Left ventricle myocardium superior (tissue), 1 donor: ENCODE results near the gene HNRNPM. TPM values are rescaled to one million over a fixed set of nuclear protein-coding genes. Genes with fewer than 3 reads are reported as not detected.
"Not testable (repeated sequence)": the region's sequence is repeated elsewhere in the genome, so short reads cannot be mapped to it uniquely, and the experiment has no call there.

Experiments
- ATAC-seq: fragments of 200-7000 bp; cut with Tn5 transposase; one replicate; pipeline ENCODE4 v1.9.1; 2020; ENCODE audit warnings: mild to moderate bottlenecking, moderate library complexity
- DNase-seq: peaks from one replicate; pipeline ENCODE4 v3.0.0-alpha.2; 2020
- intact Hi-C: fragments of 100-400 bp; cut with micrococcal nuclease; formaldehyde crosslinking; loops from one replicate; pipeline ENCODE4 v1.11.0; 2022
- total RNA-seq: library from RNA; stranded (reverse); fragmentation: NEBNext Ultra II Directional; extraction: Animal tissue kit (Norgen Biotek cat#: 25700); gene quantifications from one replicate; pipeline ENCODE4 v1.2.1, GENCODE V29; 2021
- donor health status: DM: no; HTN: yes; CAD: no; lungs with severe emphysema.

Gene HNRNPM
- total RNA-seq, 1 donor from 2014 or later = 129 TPM

DNA sequence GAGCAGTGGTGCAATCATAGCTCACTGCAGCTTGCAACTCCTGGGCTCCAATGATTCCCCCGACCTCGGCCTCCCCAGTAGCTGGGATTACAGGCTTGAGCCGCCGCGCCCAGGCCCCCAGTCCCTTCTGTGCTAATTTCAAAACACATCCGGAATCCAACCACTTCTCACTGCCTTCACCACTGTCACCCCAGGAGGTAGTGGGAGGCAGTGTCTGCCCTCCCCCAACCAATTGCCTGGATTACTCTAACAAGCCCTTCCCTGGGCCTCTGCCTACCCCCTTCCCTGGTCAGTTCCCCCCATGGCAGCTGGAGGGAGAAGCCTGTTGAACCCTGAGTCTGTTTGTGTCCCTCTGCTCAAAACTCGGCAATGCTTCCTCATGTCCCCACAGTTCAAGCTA lies 55.4 kb downstream of the HNRNPM start:
- intact Hi-C loops = no loop called here
- DNase-seq = no peak
- no peak for ATAC-seq

DNA sequence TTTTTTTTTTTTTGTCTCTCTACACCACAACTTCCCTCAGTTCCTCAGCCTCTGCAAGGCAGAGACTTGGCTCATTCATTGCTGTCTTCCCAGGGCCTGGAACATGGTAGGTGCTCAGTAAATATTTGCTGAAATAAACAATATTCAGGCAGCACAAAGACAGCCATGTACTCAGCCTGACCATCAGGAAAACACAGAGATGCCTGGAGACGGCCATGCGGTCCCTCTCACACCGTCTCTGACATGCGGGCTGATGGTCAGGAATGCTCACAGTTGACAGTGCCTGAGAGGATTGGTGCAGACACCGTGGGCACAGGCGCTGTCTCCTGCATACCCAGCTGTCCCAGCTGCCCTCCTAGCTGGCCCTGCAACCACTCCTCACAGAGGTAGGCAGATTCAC lies 56.7 kb downstream of the HNRNPM start:
- no peak for DNase-seq
- no peak for ATAC-seq
- intact Hi-C loops = no loop called here

DNA sequence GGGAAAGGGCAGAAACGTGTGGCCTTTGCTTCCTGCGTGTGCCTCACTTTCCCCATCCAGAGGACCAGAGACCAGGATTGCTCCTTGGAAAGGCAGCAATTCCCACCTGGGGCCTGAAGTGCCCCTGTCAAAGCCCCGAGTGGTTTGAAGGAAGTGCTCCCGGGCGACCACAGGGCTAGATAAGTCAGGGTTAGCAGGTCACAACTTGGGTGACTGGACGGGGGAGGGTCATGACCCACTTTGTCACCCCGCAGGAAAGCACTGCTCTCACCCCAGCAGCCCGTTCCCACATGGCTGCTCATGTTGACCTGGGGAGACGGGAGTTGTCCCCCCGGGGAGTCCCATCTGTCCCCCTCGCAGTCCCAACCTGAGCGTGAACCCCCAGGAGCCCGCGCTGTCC lies 57.2 kb downstream of the HNRNPM start:
- intact Hi-C loops = no loop called here
- no peak for ATAC-seq
- no peak for DNase-seq

DNA sequence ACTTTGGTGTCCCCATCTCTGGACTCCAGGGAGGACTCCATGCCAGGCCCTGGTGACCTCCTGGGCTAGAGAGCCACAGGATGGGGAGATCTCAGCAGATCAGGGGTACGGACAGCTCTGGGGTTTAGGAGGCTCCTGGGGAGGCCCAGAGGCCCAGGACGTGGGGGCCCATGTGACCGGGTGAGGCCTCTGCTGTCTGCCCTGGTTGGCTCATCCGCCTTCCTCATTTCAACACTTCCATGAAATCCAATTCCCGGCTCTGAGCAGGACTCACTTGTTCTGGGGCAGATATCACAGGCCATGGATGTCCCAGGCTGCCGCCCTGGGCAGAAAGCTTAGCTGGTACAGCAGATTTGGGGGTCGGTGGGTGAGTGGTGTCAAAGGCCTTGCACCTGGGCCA lies 58.7 kb downstream of the HNRNPM start:
- ATAC-seq (no peak), DNase-seq (no peak)
- intact Hi-C loops = no loop called here

DNA sequence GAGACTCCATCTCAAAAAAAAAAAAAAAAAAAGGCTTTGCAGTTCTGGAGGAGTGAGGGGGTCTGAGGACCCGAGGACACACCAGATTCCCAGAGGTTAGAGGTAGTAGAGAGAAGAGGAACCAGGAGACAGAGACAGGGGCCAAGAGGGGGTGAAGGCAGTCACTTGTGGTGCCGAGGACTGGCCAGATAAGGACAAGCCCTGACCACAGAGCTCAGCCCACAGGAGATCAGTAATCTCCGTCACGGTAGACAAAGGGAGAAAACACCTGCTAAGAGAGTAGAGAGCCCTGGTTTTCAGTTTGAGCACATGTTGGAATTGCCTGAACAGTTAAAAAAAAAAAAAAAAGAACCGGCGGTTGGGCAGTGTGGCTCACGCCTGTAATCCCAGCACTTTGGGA lies 59.4 kb downstream of the HNRNPM start:
- DNase-seq (no peak), ATAC-seq (no peak)
- intact Hi-C loops = no loop called here

DNA sequence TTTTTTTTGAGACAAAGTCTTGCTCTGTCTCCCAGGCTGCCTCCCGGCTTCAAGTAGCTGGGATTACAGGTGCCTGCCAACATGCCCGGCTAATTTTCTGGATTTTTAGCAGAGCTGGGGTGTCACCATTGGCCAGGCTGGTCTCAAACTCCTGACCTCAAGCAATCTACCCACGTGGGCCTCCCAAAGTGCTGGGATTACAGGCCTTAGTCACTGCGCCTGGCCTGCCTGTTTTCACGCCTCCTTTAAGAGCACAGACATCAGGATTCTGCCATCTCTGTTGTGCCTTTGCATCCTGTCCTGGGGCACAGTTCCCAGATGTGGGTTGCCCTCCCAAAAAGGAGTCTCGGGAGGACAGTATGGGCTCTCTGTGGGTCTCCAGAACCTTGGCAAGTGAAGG lies 60.1 kb downstream of the HNRNPM start:
- no peak for ATAC-seq
- intact Hi-C loops = no loop called here
- DNase-seq = no peak

DNA sequence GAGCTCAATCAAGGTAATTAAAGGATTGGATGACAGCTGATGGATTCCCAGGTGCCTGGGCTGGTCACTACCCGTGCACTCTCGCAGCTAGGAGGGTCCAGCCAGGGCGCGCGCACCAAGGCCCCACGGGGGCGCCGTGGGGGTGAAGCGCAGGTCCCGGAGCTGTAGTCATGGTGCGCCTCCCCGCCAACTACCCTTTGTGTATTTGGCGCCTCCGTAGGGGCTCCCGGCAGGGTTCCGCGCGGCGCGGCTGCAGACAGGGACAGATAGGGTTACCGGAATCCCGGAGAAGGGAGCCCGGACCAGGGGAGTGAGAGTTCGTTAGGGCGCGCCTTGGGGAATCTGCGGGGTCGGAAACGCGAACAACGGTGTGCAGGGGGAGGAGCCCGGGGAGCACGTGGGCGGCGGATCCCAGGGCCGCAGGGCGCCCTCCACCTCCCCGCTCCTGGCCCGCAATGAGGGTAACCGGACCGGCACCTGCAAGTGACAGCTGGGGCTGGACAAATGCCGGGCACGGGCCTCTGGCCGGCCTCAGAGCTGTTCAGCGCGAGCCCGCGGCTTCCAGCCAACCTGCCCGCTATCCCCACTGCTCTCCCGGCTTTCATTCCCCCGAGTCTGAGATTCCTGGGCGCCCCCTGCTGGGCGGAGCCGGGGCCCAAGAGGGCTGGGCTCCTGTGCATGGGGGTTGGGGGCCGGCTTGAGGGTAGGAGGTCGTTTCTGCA lies 61.1 kb downstream of the HNRNPM start:
- intact Hi-C loops = no loop called here
- peak; percentile 90 for ATAC-seq

DNA sequence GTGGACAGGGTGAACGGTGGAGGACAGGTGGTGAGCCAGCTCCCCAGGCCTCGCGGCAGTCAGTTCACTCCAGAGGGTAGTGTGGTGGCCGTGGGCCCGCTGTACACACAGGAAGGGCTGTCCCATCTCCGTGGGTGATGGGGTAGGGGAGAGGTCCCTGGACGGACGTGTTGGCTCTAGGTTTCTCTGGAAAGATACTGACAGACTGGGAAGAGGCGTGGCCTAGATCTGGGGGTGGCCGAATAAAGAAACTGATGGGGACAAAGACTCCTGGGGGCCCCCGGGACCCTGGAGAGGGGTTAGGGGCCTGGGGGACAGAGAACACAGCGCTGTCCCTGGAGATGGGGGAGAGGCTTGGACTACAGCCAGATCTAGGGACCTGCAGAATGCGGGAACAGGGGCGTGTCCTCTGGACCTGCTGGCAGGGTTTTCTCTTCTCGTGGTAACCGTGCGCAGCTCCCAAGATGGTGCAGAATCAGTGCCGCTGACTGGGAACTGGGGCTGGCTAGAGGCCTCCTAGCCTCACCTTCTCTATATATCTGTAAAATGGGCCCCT lies 61.7 kb downstream of the HNRNPM start:
- ATAC-seq (peak; percentile 15), DNase-seq (no peak)
- intact Hi-C loops = no loop called here

More for the DNA sequence above, 61.1 kb downstream of the HNRNPM start:
- peak; percentile 92 for DNase-seq

DNA sequence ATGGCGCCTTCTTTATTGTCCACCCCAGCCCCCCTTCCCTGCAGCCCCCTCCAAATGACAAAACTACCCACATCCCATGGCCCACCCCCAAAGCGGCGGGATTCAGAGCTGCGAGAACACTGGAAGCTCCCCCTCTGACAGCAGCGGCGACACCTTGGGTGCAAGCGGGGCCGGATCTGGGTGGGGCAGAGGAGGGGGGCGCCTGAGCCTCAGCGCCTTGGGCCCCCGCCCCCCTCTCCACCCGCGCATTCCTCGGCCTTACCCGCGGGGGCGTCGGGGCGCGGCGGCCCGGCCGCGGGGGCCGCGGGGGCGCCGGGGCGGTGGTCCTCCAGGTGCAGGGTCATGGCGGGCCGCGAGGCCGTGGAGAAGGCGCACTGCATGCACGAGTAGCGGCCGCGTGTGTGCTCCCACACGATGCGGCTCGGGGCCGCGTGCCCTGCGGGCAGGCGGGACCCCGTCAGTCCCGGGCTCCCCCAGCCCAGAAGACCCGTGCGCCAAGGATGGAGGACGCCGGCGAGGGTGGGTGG lies 65.9 kb downstream of the HNRNPM start:
- intact Hi-C loops = no loop called here
- DNase-seq (no peak), ATAC-seq (no peak)

DNA sequence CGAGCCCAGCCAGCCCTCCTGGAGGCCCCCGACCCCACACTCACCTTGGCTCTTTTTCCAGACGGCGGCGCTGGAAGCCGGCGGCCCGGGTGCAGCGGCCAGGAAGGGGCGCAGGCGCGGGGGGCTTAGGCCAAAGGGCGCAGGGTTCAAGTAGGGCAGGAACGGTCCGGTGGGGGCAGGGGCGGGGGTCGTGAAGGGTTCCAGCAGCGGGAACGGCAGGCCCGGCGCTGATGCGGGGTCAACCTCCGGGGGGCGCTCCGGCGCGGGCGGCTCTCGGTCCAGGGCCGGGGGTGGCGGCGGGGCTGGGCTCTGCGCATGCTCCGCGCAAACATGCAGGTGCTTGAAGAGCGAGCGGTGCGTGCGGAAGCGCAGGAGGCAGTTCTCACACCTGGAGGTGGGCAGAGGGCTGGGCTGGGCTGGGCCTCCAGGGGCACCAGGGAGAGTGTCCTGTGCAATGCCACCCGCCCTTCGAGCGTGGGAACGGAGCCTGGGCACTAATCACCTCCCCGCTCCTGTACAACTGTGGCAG lies 66.9 kb downstream of the HNRNPM start:
- no peak for DNase-seq
- ATAC-seq = no peak
- intact Hi-C loops = no loop called here

DNA sequence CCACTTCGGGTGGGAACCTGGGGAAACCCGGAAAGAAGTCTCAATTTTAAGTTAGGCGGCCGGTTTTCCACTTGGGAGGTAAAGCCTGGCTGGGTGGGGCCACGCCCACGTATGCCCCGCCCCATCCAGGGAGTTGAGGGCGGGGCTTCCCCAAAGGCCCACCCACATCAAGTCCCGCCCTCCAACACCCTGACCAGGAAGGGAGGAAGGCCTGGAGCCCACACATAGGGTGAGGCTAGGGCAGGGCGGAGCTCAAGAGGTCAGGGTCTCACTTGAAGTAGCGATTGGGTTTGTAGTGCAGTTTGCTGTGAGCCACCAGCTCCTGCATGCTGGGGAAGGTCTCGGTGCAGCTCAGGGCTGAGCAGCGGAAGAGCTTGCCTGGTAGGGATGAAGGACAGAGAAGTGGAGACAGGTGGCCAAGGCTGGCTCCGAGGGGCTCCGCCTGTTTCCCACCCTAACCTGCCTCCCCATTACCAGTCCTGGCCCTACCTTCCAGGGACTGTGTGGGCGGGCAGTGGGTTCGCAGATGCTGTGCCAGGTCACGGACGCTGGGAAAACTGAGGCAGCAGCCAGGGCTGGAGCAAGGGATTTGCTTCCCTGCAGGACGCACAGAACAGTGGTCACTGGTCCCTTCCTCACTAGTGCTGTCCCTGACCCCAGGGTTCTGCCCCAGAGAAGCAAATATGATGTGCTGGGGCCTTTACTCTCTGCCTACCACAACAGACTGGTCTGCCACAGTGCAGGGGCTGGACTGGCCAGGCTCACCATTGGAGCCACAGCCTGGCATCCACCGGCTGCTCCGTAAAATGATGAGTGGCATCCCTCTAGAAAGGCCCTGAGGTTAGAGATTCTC lies 67.6 kb downstream of the HNRNPM start:
- intact Hi-C loops = no loop called here
- no peak for DNase-seq
- ATAC-seq = no peak

DNA sequence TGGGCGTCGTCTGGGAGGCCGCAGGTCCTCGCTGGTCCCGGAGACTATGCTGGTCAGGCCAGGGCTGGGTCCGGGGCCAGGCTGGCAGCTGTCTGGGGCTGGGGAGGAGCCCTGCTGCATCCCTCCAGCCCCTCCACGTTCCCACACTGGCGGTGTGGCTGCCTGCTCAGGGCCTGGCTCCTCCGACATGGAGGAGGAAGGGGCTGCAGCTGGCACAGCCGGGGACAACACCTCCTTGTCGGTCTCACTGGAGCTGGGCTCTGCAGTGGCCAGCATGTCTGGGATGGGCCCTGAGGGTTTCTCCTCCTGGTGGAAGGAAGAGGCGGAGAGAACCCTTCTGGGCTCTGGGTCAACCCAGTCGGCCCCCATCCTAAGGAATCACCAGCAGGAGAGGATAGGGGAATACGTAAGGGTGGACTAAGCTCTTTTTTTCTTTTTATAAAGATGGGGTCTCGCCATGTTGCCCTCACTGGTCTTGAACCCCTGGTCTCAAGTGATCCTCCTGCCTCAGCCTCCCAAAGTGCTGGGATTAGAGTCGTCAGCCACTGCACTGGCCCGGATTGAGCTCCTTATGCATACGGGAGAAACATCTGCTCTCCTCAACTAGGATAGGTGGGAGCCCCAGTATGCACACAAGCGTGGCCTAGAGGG lies 68.4 kb downstream of the HNRNPM start:
- intact Hi-C loops = no loop called here
- no peak for DNase-seq
- no peak for ATAC-seq

DNA sequence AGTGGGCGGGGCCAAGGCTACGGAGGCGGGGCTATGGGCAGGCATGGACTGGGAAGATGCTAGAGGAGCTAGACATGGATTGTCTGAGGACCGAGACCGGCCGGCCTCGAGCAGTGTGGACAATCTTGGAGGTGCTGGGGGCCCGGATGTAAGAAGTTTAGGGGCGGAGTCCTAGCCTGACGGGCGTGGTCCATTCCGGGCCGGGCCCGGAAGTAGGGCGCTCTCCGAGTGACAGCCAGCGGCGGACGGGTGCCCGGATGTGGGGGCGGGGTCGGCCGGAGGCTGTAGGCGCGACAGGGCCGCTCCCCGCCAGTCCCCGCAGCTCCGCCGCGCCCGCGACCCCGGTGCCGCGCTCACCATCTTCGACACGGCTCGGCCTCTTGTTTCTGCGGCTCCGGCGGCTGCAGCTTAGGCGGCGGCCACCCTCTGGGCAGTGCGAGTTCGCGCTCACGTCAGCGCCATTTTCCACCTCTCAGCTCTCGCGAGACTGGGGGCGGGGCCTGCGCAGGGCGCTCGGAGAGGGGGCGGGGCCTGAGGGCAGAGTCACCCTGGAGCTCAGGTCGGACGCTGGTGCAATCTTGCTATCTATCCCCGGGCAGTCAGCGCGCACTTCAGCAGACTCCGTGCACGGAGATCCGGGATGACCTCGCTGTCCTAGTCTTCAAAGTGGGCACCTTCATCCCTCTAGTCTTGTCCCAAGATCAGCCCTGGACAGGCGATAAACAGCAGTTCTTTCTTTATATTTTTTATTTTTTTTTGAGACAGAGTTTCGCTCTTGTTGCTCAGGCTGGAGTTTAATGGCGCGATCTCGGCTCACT lies 69.1 kb downstream of the HNRNPM start, which contains the start of gene ZNF414:
TSS of gene ZNF414 (minus strand) at position 481 of the 818 bp plus-strand sequence. CDS start at position 360, 121 bp downstream.
- peak; percentile 95 for ATAC-seq
- peak; percentile 98 for DNase-seq
- intact Hi-C loops = no loop called here

DNA sequence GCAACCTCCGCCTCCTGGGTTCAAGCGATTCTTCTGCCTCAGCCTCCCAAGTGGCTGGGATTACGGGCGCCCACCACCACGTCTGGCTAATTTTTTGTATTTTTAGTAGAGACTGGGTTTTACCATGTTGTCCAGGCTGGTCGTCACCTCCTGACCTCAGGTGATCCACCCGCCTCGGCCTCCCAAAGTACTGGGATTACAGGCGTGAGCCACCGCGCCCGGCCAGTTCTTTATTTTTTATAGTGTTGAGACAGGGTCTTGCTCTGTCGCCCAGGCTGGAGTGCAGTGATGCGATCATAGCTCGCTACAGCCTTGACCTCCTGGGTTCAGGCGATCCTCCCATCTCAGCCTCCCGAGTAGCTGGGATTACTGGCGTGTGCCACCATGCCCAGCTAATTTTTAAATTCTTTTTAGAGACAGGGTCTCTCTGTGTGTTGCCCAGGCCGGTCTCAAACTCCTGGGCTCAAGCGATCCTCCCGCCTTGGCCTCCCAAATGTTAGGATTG lies 69.8 kb downstream of the HNRNPM start:
- DNase-seq, intact Hi-C loops, ATAC-seq: not testable (repeated sequence)

DNA sequence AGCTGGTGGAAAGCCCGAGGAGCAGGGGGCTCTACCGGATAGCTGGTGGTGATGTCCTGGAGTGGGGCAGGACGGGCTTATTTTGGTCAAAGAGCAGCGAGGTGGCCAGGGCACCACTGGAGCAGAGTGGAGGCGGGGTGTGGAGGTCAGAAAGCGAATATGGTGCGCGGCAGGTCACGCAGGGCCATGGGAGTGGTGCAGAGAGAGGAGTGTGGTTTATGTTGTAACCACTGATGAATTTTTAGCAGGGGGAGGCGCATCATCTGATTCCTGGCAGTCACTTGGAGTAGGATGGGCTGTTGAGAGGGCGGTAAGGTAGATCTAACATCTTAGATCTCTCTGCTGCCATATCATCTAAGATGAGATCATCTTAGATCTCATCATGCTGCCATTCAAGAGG lies 70.5 kb downstream of the HNRNPM start:
- intact Hi-C loops = no loop called here
- DNase-seq = no peak
- no peak for ATAC-seq

DNA sequence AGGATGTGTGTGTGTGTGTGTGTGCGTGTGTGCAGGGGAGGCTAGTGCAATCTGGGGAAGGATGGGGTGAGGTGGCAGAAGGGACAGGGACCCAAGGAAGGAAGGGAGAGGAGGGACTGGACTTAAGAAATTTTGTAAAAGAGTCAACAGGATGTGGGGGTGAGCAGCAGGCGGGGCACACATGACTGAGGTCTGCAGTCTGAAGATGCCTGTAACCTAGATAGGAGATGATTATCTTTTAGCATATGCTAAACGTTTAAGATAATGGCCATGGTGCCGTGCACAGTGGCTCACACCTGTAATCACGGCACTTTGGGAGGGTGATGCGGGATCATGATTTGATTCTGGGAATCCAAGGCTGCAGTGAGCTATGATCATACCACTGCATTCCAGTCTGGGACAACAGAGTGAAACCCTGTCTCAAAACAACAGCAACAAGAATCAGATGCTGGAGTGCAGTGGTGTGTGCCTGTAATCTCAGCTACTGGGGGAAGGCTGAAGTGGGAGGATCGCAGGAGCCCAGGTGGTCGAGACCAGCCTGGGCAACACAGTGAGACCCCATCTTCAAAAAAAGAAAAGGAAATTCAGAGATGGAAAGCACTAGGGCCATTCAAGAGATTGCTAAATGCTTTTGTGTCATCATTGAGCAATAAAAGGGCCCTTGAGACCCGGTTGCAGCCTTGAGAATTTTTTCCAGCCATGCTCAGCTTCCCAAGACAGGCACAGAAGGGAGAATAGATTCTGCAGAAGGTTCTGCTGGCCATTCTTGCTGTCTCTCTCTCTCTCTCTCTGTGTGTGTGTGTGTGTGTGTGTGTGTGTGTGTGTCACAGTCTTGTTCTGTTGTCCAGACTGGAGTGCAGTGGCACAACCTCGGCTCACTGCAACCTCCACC lies 73.0 kb downstream of the HNRNPM start:
- intact Hi-C loops = no loop called here
- DNase-seq = no peak
- ATAC-seq = no peak

DNA sequence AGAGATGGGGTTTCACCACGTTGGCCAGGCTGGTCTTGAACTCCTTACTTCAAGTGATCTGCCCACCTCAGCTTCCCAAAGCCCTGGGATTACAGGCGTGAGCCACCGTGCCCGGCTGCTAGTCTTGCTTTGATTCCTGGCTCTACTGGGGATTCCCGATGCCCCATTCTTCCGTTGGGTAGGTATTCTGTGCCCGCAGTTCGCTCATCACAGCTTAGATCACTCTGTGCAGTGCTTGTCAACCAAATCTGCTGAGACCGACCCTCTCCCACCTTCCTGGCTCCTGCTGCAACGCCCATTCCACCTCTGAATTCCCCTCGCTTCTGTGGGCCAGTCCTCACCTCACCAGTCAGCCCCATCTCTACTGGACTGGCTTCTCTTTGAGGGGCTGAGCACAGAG lies 73.8 kb downstream of the HNRNPM start:
- ATAC-seq (no peak), DNase-seq (no peak)
- intact Hi-C loops = no loop called here
